HG02642 (cell line): Measurements from ENCODE around the gene GALNT18.

Source experiments
- ATAC-seq: cut with Tn5 transposase; IDR thresholded peaks from one replicate; pipeline ENCODE4 v1.9.1; 2021; ENCODE audit warnings: mild to moderate bottlenecking; ENCODE audit not compliant: unreplicated experiment, poor library complexity

GALNT18 gene

DNA sequence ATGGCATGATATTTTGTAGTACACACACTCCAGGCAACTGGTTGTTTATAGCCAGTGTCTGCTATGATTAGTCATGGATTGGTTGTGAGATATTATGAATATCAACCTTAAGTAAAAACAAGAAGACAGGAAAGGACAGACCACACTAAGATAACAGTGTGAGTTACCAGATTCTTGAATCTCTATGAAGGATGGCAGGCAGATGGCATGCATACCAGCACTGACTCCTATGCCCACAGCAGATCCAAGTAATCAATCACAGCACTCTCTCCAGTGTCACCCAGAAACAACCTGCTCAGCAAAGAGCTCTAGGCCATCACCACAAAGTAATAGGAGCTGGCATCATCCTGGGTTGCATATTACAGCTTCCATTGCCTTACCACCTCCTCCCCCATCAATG is 116.6 kb downstream of the GALNT18 start:
- no peak for ATAC-seq

GRCh38 chr11:11504071-11504470 is 117.7 kb downstream of the GALNT18 start:
- ATAC-seq: no peak

GRCh38 chr11:11502263-11502861 is 119.4 kb downstream of the GALNT18 start:
- ATAC-seq: no peak

- ATAC-seq: no peak
Observed at GRCh38 chr11:11501546-11502262, 120.1 kb downstream of the GALNT18 start.

GRCh38 chr11:11500744-11501487 is 120.9 kb downstream of the GALNT18 start:
- no peak for ATAC-seq

DNA sequence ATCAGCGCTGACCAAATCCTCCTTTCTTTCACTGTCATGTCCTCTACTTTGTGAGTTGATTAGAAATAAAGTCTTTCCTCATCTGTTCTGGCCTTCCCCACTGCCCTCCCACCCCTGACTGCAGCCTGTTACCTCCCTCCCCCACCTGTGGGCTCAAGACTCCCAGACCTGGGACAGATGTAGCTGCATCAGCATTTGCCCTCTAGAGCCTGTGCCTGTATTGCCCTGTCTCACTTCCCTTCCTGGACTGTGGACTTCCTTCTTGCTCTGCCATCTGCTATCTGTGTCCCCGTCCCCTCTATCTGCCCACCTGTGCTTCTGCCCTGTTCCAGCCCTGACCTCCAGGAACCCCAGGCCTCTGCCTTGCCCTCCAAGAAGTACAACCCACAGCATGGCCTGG is 122.5 kb downstream of the GALNT18 start:
- ATAC-seq: no peak

DNA sequence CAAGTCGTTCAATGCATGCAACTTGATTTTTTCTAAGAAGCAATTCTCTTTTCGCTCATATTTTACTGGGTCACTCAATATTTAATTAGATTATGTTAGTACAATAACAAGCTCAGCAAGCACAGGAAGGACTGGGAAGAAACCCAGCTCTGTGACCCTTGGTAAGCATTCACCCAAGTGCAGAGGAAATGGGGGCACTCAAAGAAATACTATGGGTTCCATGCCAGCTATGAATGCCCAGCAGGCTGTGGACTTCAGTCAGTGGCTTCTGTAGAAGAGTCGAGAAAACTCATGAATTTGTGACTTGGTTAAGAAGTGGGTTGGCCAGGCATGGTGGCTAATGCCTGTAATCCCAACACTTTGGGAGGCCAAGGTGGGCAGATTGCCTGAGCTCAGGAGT is 123.6 kb downstream of the GALNT18 start:
- ATAC-seq: no peak

DNA sequence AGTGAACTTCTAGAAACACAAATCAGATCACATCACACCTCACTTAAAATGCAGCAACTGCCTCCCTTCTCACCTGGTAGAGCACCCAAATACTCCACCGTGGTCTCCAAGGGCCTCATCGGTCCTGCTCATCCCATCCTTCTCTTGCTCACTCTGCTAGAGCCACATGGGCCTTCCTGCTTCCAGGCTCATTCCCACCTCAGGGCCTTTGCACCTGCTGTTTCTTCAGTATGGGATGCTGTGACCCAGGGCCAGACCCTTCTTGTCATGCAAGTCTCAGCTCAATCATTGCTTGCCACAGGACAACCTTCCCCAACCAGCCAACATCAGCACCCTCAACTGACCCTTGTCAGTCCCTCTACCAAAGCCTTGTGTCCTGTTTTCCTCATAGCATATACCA is 124.9 kb downstream of the GALNT18 start:
- no peak for ATAC-seq

- no peak for ATAC-seq
Observed at GRCh38 chr11:11494348-11494747, 127.5 kb downstream of the GALNT18 start.

- ATAC-seq: no peak
Observed at GRCh38 chr11:11493698-11494097, 128.1 kb downstream of the GALNT18 start.

GRCh38 chr11:11491589-11491988 is 130.2 kb downstream of the GALNT18 start:
- no peak for ATAC-seq

- no peak for ATAC-seq
Observed at GRCh38 chr11:11491014-11491413, 130.8 kb downstream of the GALNT18 start.

DNA sequence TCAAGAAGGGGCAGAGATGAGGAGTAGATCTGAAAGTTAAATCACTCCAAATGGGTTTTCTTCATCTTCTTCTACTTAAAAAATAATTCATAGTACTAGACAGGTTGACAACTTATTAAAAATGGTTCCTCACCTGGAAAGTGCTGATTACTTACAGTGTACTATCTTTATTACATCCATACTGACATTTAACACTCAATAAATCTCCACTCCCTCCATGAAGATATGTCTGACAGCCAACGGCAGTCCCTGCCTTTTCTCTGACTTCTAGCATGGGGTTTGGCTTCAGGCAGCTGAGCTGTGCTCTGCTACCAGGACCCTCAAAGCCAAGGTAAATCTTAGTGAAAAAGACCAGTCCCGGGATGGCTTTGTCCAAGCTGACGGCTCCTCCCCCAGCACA is 135.4 kb downstream of the GALNT18 start:
- no peak for ATAC-seq

DNA sequence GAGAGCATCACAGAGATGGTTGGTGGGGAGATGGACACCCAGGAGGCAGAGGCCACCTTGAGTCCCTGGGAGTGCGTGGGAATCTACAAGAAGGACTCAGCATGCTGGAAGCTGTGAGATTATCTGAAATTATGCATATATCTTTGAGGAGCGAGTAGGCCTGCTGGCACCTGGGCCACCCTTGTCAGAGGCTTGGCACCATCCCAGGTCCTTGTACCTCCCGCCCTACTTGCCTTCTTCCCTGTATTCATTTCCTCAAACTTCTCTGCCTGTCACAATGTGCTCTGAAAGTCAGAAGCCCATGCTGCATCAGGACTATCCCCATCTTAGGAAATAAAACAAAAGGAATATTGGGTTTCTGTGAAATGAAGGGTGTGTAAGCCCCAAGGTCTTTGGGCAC is 135.8 kb downstream of the GALNT18 start:
- no peak for ATAC-seq

DNA sequence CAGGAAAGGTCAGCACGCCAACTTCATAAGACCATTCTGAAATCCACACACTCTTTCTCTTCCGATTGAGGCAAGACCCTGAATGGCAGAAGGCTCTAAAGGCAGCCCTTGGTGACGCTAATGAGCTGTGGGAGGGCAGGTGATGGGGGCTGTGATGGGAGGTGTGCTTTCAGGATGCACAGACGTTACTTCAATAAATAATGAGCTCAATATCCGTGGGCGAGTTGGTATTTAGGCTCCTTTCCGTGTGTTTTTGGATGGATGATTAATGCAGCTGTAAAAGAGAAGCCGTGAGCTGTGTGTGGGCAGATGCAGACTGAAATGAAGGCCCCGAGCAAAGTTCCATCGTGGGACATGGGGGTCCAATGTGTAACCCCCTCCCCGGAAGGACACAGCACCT is 138.2 kb downstream of the GALNT18 start:
- no peak for ATAC-seq

DNA sequence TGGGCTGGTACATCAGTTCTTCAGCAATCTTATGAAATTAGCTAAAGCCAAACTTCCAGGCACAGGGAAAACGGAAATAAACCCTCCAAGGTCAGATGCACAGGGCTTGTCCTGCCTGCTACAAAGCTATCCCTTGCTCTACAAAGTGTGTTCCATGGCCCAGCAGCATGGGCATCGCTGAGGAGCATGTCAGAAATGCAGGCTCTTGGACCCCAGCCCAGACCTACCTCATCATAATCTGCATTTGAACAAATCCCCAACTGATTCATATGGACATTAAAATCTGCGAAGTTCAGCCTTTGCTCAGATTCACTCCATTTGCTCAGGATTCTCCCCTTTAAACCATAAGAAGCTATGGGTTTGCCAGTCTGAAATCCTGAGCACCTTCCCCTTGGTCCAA is 139.1 kb downstream of the GALNT18 start:
- no peak for ATAC-seq

GRCh38 chr11:11481371-11481770 is 140.4 kb downstream of the GALNT18 start:
- ATAC-seq: no peak

- no peak for ATAC-seq
Observed at GRCh38 chr11:11480971-11481370, 140.8 kb downstream of the GALNT18 start.

GRCh38 chr11:11478687-11479086 is 143.1 kb downstream of the GALNT18 start:
- no peak for ATAC-seq

GRCh38 chr11:11477695-11478420 is 143.9 kb downstream of the GALNT18 start:
- no peak for ATAC-seq
